Activated gamma-delta T cell treated with Interleukin-2 at 50 U/mL for 16 hours (primary cell): ENCODE results near the gene PHF12.
A peak's percentile ranks its signal among the peaks of the same experiment; 100 is the strongest.
"Not testable (repeated sequence)": the region's sequence is repeated elsewhere in the genome, so short reads cannot be mapped to it uniquely, and the experiment has no call there.

Experiments
- DNase-seq: peaks from one replicate; pipeline ENCODE4 v3.0.0-alpha.2; 2020

The PHF12 gene

DNA sequence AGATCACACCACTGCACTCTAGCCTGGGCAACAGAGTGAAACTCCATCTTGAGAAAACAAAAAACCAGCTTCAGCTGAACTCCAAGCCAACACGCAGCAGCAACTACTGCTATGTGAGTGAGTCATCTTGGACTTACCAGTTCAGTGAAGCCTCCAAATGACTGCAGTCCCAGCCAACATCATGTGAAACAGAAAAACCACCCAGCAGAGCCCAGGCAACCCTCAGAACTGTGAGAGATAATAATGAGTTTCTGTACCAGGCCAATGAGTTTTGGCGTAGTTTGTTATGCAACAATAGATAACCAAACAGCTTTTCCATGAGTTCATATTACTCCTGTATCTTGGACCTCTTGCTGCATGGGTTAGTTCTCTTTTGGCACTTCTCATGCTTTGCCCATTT lies 23.3 kb downstream of the PHF12 start:
- DNase-seq = no peak

GRCh38 chr17:28926786-28927185 lies 24.5 kb downstream of the PHF12 start:
- no peak for DNase-seq

DNA sequence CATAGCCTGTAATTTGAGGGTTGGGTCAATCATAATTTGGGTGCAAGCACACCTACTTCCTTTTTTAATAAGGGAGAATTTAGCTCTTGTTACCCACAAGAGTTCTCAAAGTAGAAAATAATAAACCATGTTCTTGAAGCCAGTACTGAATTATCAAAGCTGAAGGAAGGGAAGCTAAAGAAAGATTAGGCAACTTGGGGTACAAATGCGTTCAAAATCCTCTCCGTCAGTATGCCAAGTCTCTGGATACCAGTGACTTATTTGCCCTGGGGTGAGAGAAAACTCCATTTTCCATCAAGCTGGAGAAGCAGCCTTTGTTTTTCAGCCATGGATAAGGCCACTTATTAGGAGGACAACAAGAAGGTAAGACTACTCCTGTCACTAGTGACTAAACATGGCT lies 25.0 kb downstream of the PHF12 start:
- no peak for DNase-seq

DNA sequence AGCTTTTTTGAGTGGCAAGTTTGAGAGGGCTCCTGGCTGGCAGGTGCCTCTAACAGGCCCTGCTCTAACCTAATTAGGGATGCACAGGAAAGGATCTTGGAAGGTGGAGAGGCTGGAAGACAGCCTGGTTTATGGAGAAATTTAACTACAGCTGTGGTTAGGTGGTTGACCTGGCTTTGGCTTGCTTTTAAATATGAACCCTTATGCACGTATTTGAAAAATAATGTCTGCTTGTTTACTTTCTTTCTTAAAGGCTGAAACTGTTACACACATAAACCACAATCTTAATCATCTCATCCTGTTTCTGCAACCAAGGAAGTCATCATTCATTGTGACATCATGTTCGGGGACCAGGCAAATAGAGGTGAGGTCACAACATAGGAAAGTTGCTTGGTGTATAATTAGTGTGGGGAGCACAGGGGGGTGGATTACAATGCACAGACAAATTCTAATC lies 25.4 kb downstream of the PHF12 start:
- DNase-seq = peak; percentile 49

GRCh38 chr17:28920201-28920600 lies 31.1 kb downstream of the PHF12 start:
- DNase-seq = no peak

GRCh38 chr17:28918295-28918694 lies 33.0 kb downstream of the PHF12 start:
- no peak for DNase-seq

- no peak for DNase-seq
Observed at GRCh38 chr17:28917465-28917864, 33.9 kb downstream of the PHF12 start.

DNA sequence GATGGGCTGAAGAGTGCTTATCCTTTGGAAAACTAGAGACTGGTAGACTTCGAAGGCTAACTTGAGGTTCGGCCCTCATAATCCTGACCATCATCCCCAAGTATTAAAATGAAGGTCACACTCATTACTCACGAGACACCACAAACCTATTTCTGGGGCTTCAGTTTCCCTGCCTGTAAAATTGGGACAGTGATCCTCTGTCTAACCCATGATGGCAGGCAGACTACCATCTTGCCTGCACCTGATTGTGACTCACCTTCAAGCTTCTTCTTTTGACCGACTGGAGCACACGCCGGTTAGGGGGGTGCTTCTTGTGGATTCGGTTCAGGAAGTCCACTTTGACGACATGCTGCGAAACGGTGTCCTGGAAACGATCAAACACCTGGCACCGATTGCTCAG lies 34.3 kb downstream of the PHF12 start:
- no peak for DNase-seq

GRCh38 chr17:28916302-28916934 lies 34.9 kb downstream of the PHF12 start:
- peak; percentile 40 for DNase-seq

GRCh38 chr17:28912938-28913333 lies 38.4 kb downstream of the PHF12 start:
- no peak for DNase-seq

DNA sequence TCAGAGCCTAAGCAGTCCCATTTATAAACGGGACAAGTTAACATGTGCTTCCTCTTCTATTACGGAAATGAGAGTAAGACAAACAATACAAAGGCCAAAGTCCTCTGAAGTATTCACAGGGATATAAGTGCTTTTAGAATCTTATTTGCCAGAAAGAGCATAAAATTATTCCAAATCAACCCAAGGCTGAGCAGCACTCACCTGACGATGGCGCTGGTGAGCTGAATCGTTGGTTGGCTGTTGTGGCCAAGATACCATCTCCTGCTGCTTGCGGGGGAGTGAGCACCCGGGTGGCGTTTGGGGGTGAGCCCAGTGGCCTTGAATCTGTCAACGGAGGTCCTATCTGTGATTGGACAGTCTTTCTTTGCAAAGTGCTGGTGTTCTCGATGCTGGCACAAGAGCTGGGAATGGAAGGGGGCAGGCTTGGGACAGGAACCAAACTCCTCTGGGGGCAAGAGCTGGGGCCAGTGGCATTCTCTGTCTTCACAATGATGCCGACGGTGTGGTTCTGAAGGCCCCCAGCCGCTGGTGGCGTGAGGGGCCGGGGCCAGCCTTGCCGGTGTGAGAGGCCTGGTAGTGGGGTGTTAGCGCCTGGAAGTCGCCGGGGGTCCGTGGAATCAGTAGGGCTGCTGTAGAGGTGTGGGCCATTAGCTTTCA lies 38.9 kb downstream of the PHF12 start:
- DNase-seq = no peak

DNA sequence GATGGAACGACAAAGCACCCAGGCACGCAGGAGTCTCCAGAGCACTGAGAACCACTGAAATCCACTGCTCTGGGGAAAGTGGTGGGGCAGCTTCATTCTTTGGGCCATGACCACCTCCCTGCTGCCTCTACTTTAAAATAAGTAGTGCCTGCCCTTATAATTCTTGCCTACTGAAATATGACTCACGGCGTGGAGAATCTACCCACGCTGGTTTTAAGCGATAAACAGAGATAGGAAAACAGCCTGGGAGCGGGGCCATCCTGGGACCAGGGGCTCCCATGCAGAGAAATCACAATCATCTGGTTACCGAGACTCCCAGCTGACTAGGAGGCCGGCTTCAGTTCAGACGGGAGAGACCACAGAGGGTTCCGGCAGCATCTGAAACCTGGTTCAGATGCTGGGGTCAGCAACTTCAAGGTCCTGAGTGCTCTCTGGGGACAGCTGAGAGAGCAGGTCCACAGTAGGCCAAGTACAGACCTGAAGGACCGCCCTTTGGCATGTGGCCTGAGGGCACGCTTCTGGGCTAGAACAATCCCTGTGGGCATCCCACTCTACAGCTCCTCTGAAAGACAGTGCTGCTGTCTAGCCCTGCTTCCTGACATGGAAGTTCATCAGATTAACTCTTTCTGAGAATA lies 39.8 kb downstream of the PHF12 start:
- no peak for DNase-seq

GRCh38 chr17:28910534-28910933 lies 40.8 kb downstream of the PHF12 start:
- DNase-seq = no peak

- no peak for DNase-seq
Observed at GRCh38 chr17:28908640-28909167, 42.6 kb downstream of the PHF12 start.

GRCh38 chr17:28907709-28908475 lies 43.4 kb downstream of the PHF12 start:
- no peak for DNase-seq

DNA sequence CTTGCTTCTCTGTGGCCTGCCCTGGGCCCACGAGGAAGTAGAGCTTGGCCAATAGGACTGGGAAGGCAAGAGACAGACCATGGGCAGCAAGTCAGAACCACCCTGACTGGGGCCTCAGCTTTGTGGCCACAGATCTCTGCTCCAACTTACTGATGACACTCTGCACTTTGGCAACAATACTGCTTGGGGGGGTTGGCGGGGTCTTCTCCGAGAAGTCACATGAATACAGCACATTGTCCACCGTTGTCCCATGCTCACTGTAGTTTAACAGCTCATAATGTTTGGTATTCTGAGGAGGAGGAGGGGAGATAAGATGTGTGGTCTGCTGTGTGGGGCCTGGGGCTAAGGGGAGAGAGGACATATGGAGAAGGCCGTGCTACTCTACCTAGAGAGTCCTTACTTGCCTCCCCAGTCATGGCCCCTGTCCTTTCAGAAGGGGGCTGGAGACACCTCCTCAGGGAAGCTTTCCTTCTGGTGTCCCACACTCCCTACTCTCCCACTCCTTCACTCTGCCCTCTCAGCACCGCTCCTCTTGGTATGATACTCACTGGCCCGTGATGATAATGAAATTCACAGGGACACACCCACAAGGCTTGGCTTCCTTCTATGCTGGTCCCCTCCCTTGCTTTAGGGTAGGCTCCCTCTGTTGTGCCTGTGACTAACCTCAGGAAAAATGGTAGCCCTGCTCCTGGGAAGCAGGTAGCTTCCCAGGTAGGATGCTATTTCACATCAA lies 44.4 kb downstream of the PHF12 start:
- no peak for DNase-seq

DNA sequence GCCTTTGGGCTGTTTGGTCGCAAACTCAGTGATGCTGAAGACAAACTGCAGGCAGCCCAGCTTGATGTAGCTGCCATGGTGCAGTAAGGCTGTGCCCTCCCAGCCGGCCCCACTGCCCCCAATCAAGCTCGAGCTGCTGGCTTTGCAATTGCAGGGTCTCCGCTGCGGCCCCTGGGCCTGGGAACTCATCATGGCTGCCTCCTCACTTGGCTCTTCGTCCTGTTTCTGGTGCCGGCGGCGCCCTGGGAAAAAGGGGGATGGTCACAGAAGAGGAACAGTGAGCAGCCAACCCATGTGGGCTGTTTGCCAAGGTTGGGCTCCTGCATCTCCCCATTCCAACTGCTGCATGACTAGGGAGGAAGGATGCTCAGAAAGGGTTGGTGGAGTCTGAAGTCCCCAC lies 45.0 kb downstream of the PHF12 start:
- DNase-seq = no peak

GRCh38 chr17:28904800-28905199 lies 46.5 kb downstream of the PHF12 start:
- DNase-seq = no peak

DNA sequence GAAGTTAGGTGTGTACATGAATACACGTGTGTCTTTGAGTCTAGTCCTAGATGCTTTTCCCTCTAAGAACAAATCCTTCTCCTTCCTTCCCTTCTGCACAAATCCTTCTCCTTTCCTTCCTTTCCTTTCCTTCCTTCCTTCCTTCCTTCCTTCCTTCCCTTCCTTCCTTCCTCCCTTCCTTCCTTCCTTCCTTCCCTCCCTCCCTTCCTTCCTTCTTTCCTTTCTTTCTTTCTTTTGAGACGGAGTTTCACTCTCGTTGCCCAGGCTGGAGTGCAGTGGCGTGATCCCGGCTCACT lies 47.8 kb downstream of the PHF12 start:
- not testable (repeated sequence) for DNase-seq

DNA sequence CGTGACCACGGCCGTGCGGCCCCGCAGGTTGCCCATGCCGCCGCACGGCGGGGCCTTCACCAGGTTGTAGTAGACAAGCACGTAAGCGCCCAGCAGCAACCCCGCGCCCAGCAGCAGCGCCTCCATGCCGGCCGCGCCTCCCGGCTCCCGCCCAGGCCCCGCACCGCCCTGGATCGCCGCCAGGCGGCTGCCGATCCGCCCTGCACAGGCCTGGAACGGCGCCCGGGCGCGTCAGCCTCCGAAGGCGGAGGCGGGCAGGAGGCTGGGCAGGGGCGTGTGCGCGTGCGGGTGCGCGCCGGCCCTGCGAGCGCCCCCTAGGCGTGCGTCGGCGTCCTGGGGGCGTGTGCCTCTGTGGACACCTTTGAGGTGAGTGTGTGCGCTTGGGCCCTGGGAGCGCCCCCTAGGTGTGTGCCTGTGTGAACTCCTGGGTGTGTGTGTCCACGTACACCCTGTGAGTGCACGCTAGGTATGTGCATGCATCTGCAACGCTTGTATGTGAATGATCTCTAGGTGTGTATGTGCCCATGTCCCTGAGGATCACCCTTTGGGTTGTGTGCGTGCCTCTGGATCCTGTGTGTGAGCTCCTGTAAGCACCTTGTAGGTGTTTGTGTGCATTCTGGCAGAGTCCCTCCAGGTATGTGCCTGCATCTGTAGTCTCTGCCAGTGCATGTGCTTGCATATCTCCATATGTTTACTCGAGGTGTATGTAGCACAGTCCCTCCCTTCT lies 48.3 kb downstream of the PHF12 start, which contains the start of gene DHRS13:
DHRS13 (minus strand) TSS at position 261 of the 727 bp plus-strand sequence; CDS start at position 126, 135 bp downstream.
- DNase-seq = peak; percentile 92

DNA sequence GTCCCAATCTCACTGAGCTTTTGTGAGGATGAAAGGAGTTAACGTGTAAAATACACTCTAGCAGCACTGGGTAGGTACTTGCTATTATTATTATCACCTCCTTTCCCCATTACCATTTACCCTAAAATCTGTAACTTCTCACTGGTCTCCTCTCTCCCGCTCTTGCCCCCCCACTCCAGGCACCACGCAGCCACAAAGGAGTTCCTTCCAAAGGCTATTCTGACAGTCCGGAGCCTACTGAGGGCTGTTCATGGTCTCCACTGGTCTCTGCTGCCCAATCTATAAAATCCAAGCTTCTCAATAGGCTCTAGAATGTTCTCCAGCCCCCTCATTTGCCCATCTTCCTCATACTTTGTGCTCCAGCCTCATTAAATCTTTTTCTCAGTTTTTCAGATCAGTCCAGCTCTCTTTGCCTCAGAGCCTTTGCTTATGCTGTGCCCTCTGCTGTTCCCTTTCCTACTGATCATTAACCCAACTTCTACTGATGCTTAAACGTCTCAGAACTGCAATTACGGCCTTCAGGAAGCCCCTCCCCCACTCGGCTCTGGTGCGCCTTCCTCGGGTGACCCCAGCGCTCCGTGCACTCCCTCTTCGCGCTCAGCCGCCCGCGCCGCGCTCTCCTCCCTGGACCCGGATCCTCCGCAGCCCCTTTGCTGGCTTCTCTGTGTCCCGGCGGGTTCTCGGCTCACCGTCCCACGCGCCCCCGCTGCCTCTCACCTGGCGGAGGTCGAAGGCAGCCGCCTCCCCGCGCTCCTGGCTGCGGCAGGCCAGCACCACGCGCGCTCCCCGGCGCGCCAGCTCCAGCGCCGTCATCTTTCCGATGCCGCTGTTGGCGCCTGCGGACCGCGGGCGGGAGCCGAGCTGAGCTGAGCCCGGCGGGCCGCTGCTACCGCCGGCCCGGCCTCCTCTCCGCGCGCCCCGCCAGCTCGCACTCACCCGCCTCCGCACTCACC lies 49.2 kb downstream of the PHF12 start:
- DNase-seq = peak; percentile 42
